ENCODE measurements around the gene AKAP1.

- TF ChIP-seq, protein P1, sequence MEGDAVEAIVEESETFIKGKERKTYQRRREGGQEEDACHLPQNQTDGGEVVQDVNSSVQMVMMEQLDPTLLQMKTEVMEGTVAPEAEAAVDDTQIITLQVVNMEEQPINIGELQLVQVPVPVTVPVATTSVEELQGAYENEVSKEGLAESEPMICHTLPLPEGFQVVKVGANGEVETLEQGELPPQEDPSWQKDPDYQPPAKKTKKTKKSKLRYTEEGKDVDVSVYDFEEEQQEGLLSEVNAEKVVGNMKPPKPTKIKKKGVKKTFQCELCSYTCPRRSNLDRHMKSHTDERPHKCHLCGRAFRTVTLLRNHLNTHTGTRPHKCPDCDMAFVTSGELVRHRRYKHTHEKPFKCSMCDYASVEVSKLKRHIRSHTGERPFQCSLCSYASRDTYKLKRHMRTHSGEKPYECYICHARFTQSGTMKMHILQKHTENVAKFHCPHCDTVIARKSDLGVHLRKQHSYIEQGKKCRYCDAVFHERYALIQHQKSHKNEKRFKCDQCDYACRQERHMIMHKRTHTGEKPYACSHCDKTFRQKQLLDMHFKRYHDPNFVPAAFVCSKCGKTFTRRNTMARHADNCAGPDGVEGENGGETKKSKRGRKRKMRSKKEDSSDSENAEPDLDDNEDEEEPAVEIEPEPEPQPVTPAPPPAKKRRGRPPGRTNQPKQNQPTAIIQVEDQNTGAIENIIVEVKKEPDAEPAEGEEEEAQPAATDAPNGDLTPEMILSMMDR (conservative IDR thresholded peaks at IDR 0.05), result no peak
- no peak for TF ChIP-seq EZH2 (IDR thresholded peaks at IDR 0.05; ENCODE audit: low read depth)
Observed at GRCh38 chr17:57132663-57133062, 47.6 kb downstream of the AKAP1 start.

Measured in PC-9 (cell line).